Adrenal gland (tissue), 12 donors: ENCODE results near the gene TSPAN13. TPM values are rescaled to one million over a fixed set of nuclear protein-coding genes. Genes with fewer than 3 reads are reported as not detected.

Experiments used
- DNase-seq, 7 donors: peaks; one replicate each; pipeline ENCODE4 v3.0.0-alpha.2; 2019 to 2020
- H3K27ac ChIP-seq, 5 donors: fragments of 200-600 bp; sonication (generic) in 4 of 5; 1 replicate in 3 of 5; 2 replicates in 2 of 5; pipeline versions ENCODE4 v1.5.1 to v1.8.0; 2016 to 2020; ENCODE audit warnings: mild to moderate bottlenecking in 1 of 5
- H3K27me3 ChIP-seq: fragments of 200-600 bp; 2 replicates; pipeline ENCODE4 v1.8.0; 2021
- H3K36me3 ChIP-seq, 2 donors: fragments of 200-600 bp; replicated peaks in 1 of 2; 1 replicate in 1 of 2; 2 replicates in 1 of 2; pipeline versions ENCODE4 v1.5.1 to v1.8.0; 2018 to 2022
- H3K4me1 ChIP-seq, 2 donors: fragments of 200-600 bp; replicated peaks in 1 of 2; 1 replicate in 1 of 2; 2 replicates in 1 of 2; pipeline versions ENCODE4 v1.5.1 to v1.8.0; 2018 to 2021
- H3K4me3 ChIP-seq, 4 donors: fragments of 200-600 bp; sonication (generic) in 3 of 4; one replicate each; pipeline ENCODE4 v1.5.1; 2016 to 2018
- H3K9me3 ChIP-seq, 3 donors: fragments of 200-600 bp; sonication (generic) in 1 of 3; replicated peaks in 1 of 3; 1 replicate in 2 of 3; 2 replicates in 1 of 3; pipeline versions ENCODE4 v1.5.1 to v1.8.0; 2016 to 2021
- CTCF ChIP-seq, 6 experiments: fragments of 450-650 bp in 4 of 6; fragments of 200-600 bp in 2 of 6; sonication (generic) in 1 of 6; IDR thresholded peaks; 1 replicate in 5 of 6; 2 replicates in 1 of 6; pipeline versions ENCODE4 v1.5.1 to v1.8.0; 2016 to 2021; ENCODE audit warnings: antibody characterized with exemption in 6 of 6, mild to moderate bottlenecking in 2 of 6, moderate library complexity in 1 of 6
- POLR2A ChIP-seq, 2 donors: fragments of 450-650 bp; IDR thresholded peaks; one replicate each; pipeline ENCODE4 v1.6.1; 2017; ENCODE audit warnings: antibody characterized with exemption in 2 of 2, mild to moderate bottlenecking in 2 of 2, moderate library complexity in 1 of 2
- WGBS, 4 donors: extraction: QIAGEN DNeasy Blood & Tissue Kit in 2 of 4; methylation state at CpG; one replicate each; pipeline versions ENCODE4 v1.1.5 to v1.1.7; 2013 to 2017; 5-methylcytosine and 5-hydroxymethylcytosine counted together
- intact Hi-C, 2 donors: fragments of 100-400 bp; cut with DNase I; formaldehyde crosslinking; loops; one replicate each; pipeline versions ENCODE4 v1.14.1 to v1.15.0; 2022 to 2023
- polyA plus RNA-seq, 3 donors: library from polyadenylated mRNA; stranded (reverse); fragments of 200-250 nt in 2 of 3; fragments of 350-450 nt in 1 of 3; fragmentation: Illumina TruSeq in 1 of 3; extraction: RNeasy Lipid Tissue Mini Kit (QIAGEN cat#74804) in 1 of 3; gene quantifications; one replicate each; pipeline ENCODE4 v1.2.3, GENCODE V29; 2013 to 2014
- total RNA-seq, 9 donors: library from RNA; depleted of rRNA in 4 of 9; stranded (reverse); fragments of >200 nt in 4 of 9; fragments of 120-200 nt in 1 of 9; fragmentation: NEBNext Ultra II Directional in 1 of 9; extraction: Animal tissue kit (Norgen Biotek cat#: 25700) in 1 of 9; gene quantifications; one replicate each; pipeline versions ENCODE4 v1.1.0 to v1.2.4, GENCODE V29; 2013 to 2023
- donor health status: healthy with polysubstance abuse.
- donor health status: Bipolar disorder and iron deficiency.
- donor health status: DM: yes; HTN: yes; CAD: no.
- donor health status: DM: no; HTN: no; CAD: no.
- donor health status: DM: no; HTN: no; CAD: no.
- donor health status: DM: yes; HTN: yes; CAD: no.

TSPAN13 gene
- total and polyA plus RNA-seq, 12 donors, result 19.3 to 119 (median 57.0) TPM

- H3K36me3 ChIP-seq, result no peaks in the 10 kb centered on the region
- no peak for DNase-seq
- no peaks in the 10 kb centered on the region for H3K4me1 ChIP-seq
- WGBS, 4 donors, result 80 to 88% (median 83%) methylated on average over 13 of the region's 13 CpGs
- no peak within 1 kb of the TSS for H3K27ac ChIP-seq
- intact Hi-C loops, result loop anchor here (10.0 kb wide), 1 partner anchor 110 kb away; no protein-coding TSS in a partner anchor
- no peaks in the 10 kb centered on the region for H3K27me3 ChIP-seq
- no peak within 1 kb of the TSS for H3K4me3 ChIP-seq
- no peaks in the 10 kb centered on the region for H3K9me3 ChIP-seq
- TF ChIP-seq CTCF (IDR thresholded peaks at IDR 0.05) (no peak), POLR2A (IDR thresholded peaks at IDR 0.05) (no peak)
These were observed 51.3 kb downstream of the TSPAN13 start, which contains the start of gene AGR2 for GRCh38 chr7:16804674-16805439. TSS of gene AGR2 (minus strand) at chr7:16804999. CDS start at chr7:16801796, 3,203 bp downstream.

- no peaks in the 10 kb centered on the region for H3K4me1 ChIP-seq
- no peak overlapping the region for H3K27ac ChIP-seq
- TF ChIP-seq POLR2A (IDR thresholded peaks at IDR 0.05) (no peak), CTCF (IDR thresholded peaks at IDR 0.05) (no peak)
- no peak overlapping the region for H3K4me3 ChIP-seq
- intact Hi-C loops, result loop anchor here (10.0 kb wide), 1 partner anchor 109 kb away; no protein-coding TSS in a partner anchor
- no peak for DNase-seq
- WGBS, 4 donors, result 62 to 91% (median 75%) methylated on average over 3 of the region's 3 CpGs
- no peaks in the 10 kb centered on the region for H3K9me3 ChIP-seq
- H3K36me3 ChIP-seq, result no peaks in the 10 kb centered on the region
- no peaks in the 10 kb centered on the region for H3K27me3 ChIP-seq
These were observed 51.9 kb downstream of the TSPAN13 start for GRCh38 chr7:16805441-16805840.

GRCh38 chr7:16810112-16810511, 56.6 kb downstream of the TSPAN13 start:
- Histone ChIP-seq H3K27me3 (no peaks in the 10 kb centered on the region), H3K36me3 (no peaks in the 10 kb centered on the region), H3K4me1 (no peaks in the 10 kb centered on the region), H3K9me3 (no peaks in the 10 kb centered on the region), H3K4me3 (no peak overlapping the region), H3K27ac (no peak overlapping the region)
- TF ChIP-seq POLR2A (IDR thresholded peaks at IDR 0.05), result no peak
- TF ChIP-seq CTCF (IDR thresholded peaks at IDR 0.05), result no peak
- WGBS, 4 donors, result 51 to 87% (median 69%) methylated on average over 2 of the region's 2 CpGs
- DNase-seq, result no peak
- intact Hi-C loops, result no loop called here

- H3K27me3 ChIP-seq, result no peaks in the 10 kb centered on the region
- no peak overlapping the region for H3K4me3 ChIP-seq
- DNase-seq, result no peak
- no peaks in the 10 kb centered on the region for H3K36me3 ChIP-seq
- H3K4me1 ChIP-seq, result no peaks in the 10 kb centered on the region
- no peak overlapping the region for H3K27ac ChIP-seq
- intact Hi-C loops, result no loop called here
- TF ChIP-seq POLR2A (IDR thresholded peaks at IDR 0.05), result no peak
- TF ChIP-seq CTCF (IDR thresholded peaks at IDR 0.05), result no peak
- 86 to 88% (median 88%) methylated on average over 5 of the region's 5 CpGs for WGBS, 4 donors
- no peaks in the 10 kb centered on the region for H3K9me3 ChIP-seq
These were observed 57.0 kb downstream of the TSPAN13 start for GRCh38 chr7:16810573-16810972.
